Measurements from ENCODE around the gene FKBP14.

DNA sequence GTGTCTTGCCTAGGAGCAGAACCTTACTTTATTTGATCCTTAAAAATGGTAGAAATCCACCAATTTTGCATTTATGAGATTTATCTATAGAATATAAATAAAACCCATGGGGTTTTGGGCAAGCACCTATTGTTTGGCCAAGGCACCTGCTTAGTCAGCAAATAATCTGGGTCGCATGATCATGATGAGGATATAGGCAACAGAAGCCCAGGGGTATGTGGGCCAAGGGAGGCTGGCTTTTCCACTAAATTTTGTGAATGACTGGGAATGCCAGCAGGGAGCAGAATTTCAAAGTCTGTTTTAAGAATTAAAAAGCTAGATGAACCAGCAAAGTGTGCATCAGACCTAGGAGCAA is 54.2 kb downstream of the FKBP14 start:
- TF ChIP-seq CTCF (IDR thresholded peaks at IDR 0.05; ENCODE audit: insufficient read depth, low read length), result no peak
- no peak for TF ChIP-seq REST (IDR thresholded peaks at IDR 0.05; ENCODE audit: insufficient replicate concordance, low read depth)
